SU-DHL-6 (cell line): Measurements from ENCODE around the gene HELZ.

Source experiments
- H2AFZ ChIP-seq: fragments of 200-600 bp; sonication (generic); 2 replicates; pipeline ENCODE4 v1.6.1; 2014; ENCODE audit warnings: low read depth, mild to moderate bottlenecking, moderate library complexity, mixed read lengths, antibody characterized with exemption, low read length; ENCODE audit not compliant: severe bottlenecking
- H3F3A ChIP-seq: fragments of 200-600 bp; shearing (Covaris generic); 2 replicates; pipeline ENCODE4 v1.6.0; 2016; ENCODE audit warnings: antibody characterized with exemption, mild to moderate bottlenecking; ENCODE audit not compliant: insufficient read depth
- H3K27ac ChIP-seq: fragments of 200-600 bp; sonication (generic); 2 replicates; pipeline ENCODE4 v1.5.1; 2016; ENCODE audit warnings: low read depth, mild to moderate bottlenecking, low read length, moderate library complexity, mixed read lengths
- H3K27me3 ChIP-seq: fragments of 200-600 bp; sonication (generic), shearing (Covaris generic); 2 replicates; pipeline ENCODE4 v1.6.0; 2014; ENCODE audit warnings: mild to moderate bottlenecking, low read length
- H3K36me3 ChIP-seq: fragments of 200-600 bp; sonication (generic); 2 replicates; pipeline ENCODE4 v1.6.1; 2014; ENCODE audit warnings: mild to moderate bottlenecking, low read length, mixed read lengths
- H3K4me2 ChIP-seq: fragments of 300-600, 200-600 bp; shearing (Covaris generic), sonication (generic); 2 replicates; pipeline ENCODE4 v1.6.0; 2014; ENCODE audit warnings: low read length, low read depth, mild to moderate bottlenecking; ENCODE audit not compliant: poor library complexity, severe bottlenecking
- H3K4me3 ChIP-seq: fragments of 200-600 bp; sonication (generic); 2 replicates; pipeline ENCODE4 v1.5.1; 2014; ENCODE audit warnings: antibody characterized with exemption, low read length, mild to moderate bottlenecking, mixed read lengths; ENCODE audit not compliant: insufficient read depth, poor library complexity, severe bottlenecking
- H3K79me2 ChIP-seq: fragments of 200-600 bp; sonication (generic); 2 replicates; pipeline ENCODE4 v1.6.1; 2014; ENCODE audit warnings: mild to moderate bottlenecking, low read length, moderate library complexity; ENCODE audit not compliant: insufficient read depth
- H3K9ac ChIP-seq: fragments of 200-600 bp; sonication (generic); 2 replicates; pipeline ENCODE4 v1.7.0; 2014; ENCODE audit warnings: mild to moderate bottlenecking, low read length
- H3K9me2 ChIP-seq: fragments of 200-600 bp; sonication (generic); replicated peaks from 2 replicates; pipeline ENCODE4 v1.6.1; 2014; ENCODE audit warnings: low read length; ENCODE audit not compliant: insufficient read depth
- H3K9me3 ChIP-seq: fragments of 200-600 bp; sonication (generic); 2 replicates; pipeline ENCODE4 v1.6.1; 2014; ENCODE audit warnings: low read length, mixed read lengths; ENCODE audit not compliant: insufficient read depth
- H4K20me1 ChIP-seq: fragments of 200-600 bp; sonication (generic); 2 replicates; pipeline ENCODE4 v1.6.1; 2014; ENCODE audit warnings: low read depth, mild to moderate bottlenecking, antibody characterized with exemption, low read length, moderate library complexity, mixed read lengths
- EZH2phosphoT487 ChIP-seq: fragments of 200-600 bp; sonication (generic), shearing (Covaris generic); conservative IDR thresholded peaks from 2 replicates; pipeline ENCODE4 v1.6.1; 2018; ENCODE audit warnings: mild to moderate bottlenecking, antibody characterized with exemption, low read length, moderate library complexity, mixed read lengths
- TF ChIP-seq, protein P1 (sequence below): fragments of 200-600 bp; sonication (generic); IDR thresholded peaks from one replicate; pipeline ENCODE4 v1.5.1; 2017; ENCODE audit warnings: antibody characterized with exemption, mild to moderate bottlenecking, low read length, moderate library complexity; ENCODE audit not compliant: insufficient read depth, poor library complexity, severe bottlenecking

Gene HELZ

DNA sequence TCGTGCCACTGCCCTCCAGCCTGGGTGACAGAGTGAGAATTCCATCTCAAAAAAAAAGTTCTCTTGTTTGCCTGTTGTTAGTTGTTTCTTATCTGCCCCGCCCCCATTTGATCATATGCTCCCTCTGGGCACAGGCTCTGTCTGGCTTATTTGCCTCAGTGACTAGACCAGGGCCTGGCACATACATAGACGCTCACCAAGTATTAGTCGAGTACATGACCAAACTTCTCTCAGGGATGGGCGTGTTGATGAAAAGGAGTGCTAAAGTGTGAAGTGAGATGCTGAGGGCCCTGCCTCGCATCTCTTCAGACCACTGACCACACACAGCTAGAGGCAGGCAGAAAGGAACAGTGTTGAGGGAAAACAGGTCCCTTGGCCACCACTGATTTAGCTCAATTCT lies 3.3 kb upstream of the HELZ start:
- H3K9ac ChIP-seq, result no peak overlapping the region
- no peak overlapping the region for H3K4me2 ChIP-seq
- H3K79me2 ChIP-seq, result peaks cover 17% of the 10 kb centered on the region
- H4K20me1 ChIP-seq, result no peaks in the 10 kb centered on the region
- H3K27ac ChIP-seq, result no peak overlapping the region
- H3F3A ChIP-seq, result peaks cover 8% of the 10 kb centered on the region; the same call in 1 of the 2 replicates
- no peak overlapping the region for H2AFZ ChIP-seq
- H3K4me3 ChIP-seq, result no peak overlapping the region
- H3K9me3 ChIP-seq, result no peaks in the 10 kb centered on the region
- H3K27me3 ChIP-seq, result no peaks in the 10 kb centered on the region
- TF ChIP-seq EZH2phosphoT487, result no peak
- TF ChIP-seq, protein P1, sequence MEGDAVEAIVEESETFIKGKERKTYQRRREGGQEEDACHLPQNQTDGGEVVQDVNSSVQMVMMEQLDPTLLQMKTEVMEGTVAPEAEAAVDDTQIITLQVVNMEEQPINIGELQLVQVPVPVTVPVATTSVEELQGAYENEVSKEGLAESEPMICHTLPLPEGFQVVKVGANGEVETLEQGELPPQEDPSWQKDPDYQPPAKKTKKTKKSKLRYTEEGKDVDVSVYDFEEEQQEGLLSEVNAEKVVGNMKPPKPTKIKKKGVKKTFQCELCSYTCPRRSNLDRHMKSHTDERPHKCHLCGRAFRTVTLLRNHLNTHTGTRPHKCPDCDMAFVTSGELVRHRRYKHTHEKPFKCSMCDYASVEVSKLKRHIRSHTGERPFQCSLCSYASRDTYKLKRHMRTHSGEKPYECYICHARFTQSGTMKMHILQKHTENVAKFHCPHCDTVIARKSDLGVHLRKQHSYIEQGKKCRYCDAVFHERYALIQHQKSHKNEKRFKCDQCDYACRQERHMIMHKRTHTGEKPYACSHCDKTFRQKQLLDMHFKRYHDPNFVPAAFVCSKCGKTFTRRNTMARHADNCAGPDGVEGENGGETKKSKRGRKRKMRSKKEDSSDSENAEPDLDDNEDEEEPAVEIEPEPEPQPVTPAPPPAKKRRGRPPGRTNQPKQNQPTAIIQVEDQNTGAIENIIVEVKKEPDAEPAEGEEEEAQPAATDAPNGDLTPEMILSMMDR, result no peak
- no peaks in the 10 kb centered on the region for H3K36me3 ChIP-seq
- no peaks in the 10 kb centered on the region for H3K9me2 ChIP-seq

DNA sequence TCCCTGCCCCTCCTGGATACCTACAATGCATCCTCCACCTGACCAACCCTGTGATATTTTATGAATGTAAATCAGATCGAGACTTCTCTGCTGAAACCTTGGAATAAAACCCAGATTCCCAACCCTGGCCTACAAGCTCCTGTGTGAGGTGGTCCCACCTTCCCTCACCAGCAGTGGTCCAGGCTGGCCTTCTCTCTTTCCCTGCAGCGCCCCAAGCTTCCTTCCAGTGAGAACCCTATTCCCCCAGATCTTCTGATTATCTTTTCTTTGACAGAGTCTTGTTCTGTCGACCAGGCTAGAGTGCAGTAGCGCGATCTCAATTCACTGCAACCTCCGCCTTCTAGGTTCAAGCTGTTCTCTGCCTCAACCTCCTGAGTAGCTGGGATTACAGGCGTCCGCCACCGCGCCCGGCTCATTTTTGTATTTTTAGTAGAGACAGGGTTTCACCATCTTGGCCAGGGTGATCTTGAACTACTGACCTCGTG lies 2.5 kb upstream of the HELZ start:
- Histone ChIP-seq H3F3A (peaks cover 8% of the 10 kb centered on the region; the same call in 1 of the 2 replicates), H3K27me3 (no peaks in the 10 kb centered on the region), H3K27ac (no peak overlapping the region), H3K4me3 (no peak overlapping the region), H3K79me2 (peaks cover 24% of the 10 kb centered on the region), H3K4me2 (no peak overlapping the region), H4K20me1 (no peaks in the 10 kb centered on the region), H3K9ac (no peak overlapping the region), H3K9me2 (no peaks in the 10 kb centered on the region), H3K9me3 (no peaks in the 10 kb centered on the region), H3K36me3 (no peaks in the 10 kb centered on the region), H2AFZ (no peak overlapping the region)
- no peak for TF ChIP-seq EZH2phosphoT487
- TF ChIP-seq, protein P1, result no peak

DNA sequence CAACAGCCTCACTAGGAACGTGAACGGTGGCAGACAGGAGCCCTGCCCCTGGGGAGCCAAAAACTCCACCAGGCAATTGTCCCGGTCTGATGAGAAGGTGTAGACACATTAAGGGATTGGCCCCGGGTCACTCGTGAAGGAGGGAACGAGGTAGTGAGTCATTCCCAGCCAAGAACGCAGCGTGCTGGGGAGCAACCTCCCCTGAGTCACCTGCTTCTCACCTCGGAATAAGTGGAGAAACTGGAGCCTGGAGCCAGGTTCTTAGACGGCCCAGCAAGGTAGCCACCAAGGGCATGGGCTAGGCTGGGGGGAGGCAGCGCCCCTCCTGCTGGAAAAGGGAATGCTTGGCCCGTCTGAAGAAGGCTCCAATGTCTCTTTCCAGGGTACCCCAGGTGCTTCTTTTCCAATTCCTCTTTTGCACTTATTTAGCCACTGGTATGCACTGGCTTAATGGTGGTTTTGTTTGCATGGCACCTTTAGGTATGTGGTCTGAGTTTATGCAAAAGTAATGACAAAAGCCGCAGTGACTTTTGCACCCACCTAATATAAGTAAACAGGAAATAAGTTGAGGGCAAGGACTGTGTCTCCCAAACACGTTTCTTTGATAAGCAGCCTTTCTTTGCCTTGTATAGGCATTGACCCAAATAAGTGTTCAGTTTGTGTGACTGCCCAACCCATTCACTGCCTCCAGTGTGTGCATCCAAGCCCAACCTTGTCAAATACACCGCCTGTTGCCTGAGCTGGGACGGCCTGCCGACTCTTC lies 1.8 kb upstream of the HELZ start:
- TF ChIP-seq EZH2phosphoT487, result no peak
- TF ChIP-seq, protein P1, result no peak
- H3K9ac ChIP-seq, result no peak overlapping the region
- peaks cover 8% of the 10 kb centered on the region; the same call in 1 of the 2 replicates for H3F3A ChIP-seq
- no peaks in the 10 kb centered on the region for H3K9me3 ChIP-seq
- H3K4me2 ChIP-seq, result peak overlapping the region; percentile 99
- no peak overlapping the region for H3K4me3 ChIP-seq
- peaks cover 26% of the 10 kb centered on the region for H3K79me2 ChIP-seq
- H3K9me2 ChIP-seq, result no peaks in the 10 kb centered on the region
- H4K20me1 ChIP-seq, result no peaks in the 10 kb centered on the region
- no peaks in the 10 kb centered on the region for H3K27me3 ChIP-seq
- H3K27ac ChIP-seq, result no peak overlapping the region
- no peaks in the 10 kb centered on the region for H3K36me3 ChIP-seq
- H2AFZ ChIP-seq, result no peak overlapping the region
